H1 (cell line): Measurements from ENCODE around the gene SRRM2. TPM values are rescaled to one million over a fixed set of nuclear protein-coding genes. Genes with fewer than 3 reads are reported as not detected.

Experiments used
- CHD1 ChIP-seq: IDR thresholded peaks from 2 replicates; pipeline ENCODE4 v1.6.1; 2012; ENCODE audit warnings: low read depth, low read length, improper control_type of control experiment
- E2F6 ChIP-seq: IDR thresholded peaks from 2 replicates; pipeline ENCODE4 v1.6.1; 2012; ENCODE audit warnings: inconsistent platforms
- RBBP5 ChIP-seq: IDR thresholded peaks from 2 replicates; pipeline ENCODE4 v1.7.1; 2012; ENCODE audit warnings: low read depth, mild to moderate bottlenecking, inconsistent platforms, low read length, moderate library complexity, borderline replicate concordance
- SIN3A ChIP-seq, 2 experiments: IDR thresholded peaks in 1 of 2; conservative IDR thresholded peaks in 1 of 2; 2 replicates each; pipeline ENCODE4 v1.6.1; 2011 to 2012; ENCODE audit warnings: low read length in 2 of 2, improper control_type of control experiment in 1 of 2, low read depth in 1 of 2, mild to moderate bottlenecking in 1 of 2
- polyA plus RNA-seq, 7 experiments: library from polyadenylated mRNA; depleted of rRNA in 3 of 7; stranded (reverse) in 5 of 7; unstranded in 2 of 7; fragments of >200 nt in 5 of 7; fragments of 200-250 nt in 2 of 7; gene quantifications; 1 replicate in 5 of 7; 2 replicates in 1 of 7; 4 replicates in 1 of 7; pipeline versions ENCODE4 v1.2.1 to v1.2.3, GENCODE V29; 2011 to 2013; ENCODE audit warnings: missing spikeins in 2 of 7, mixed read lengths in 2 of 7
- total RNA-seq: library from RNA; stranded (reverse); fragmentation: NEBNext Ultra II Directional; extraction: Animal tissue kit (Norgen Biotek cat#: 25700); gene quantifications from 2 replicates; pipeline ENCODE4 v1.2.1, GENCODE V29; 2021

SRRM2 gene
- total and polyA plus RNA-seq, 2 of the 8 experiments (the other 6 are each of a cell fraction or from before 2014, with no cell fraction given) = 300 to 579 TPM

DNA sequence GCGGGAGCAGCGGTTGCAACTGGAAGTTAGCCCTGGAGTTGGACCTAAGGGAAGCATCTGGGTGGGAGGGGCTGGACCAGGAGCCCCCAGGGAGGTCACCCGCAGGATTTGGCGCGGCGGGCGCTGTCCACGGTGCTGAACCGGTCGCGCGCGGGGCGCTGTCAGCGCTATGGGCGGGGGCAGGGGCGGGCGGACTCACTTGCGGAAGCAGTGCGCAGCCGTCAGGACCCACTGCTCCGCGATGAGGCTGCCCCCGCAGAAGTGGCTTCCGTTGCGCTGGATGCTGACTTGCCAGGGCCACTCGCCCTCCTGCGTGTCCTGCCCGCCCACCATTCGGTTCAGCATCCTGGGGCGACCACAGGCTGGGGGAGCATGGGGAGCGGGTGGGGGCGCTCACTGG lies 36.9 kb upstream of the SRRM2 start (continued):
- TF ChIP-seq CHD1 (no peak), SIN3A (conservative IDR thresholded peaks at IDR 0.05 in 1 of 2, IDR thresholded peaks at IDR 0.05 in 1 of 2; ENCODE audit: low read depth in 1 of 2, low read length in 2 of 2) (peak; percentile 79 to 83; a peak in 3 of 4 replicates), RBBP5 (no peak), E2F6 (no peak)
